ENCODE data around the gene TBATA.

TBATA gene

GRCh38 chr10:70750156-70750703 is 34.9 kb downstream of the TBATA start:
- no peak overlapping the region for H3K27ac ChIP-seq
- TF ChIP-seq ZFX (IDR thresholded peaks at IDR 0.05) (no peak), CTCF (conservative IDR thresholded peaks at IDR 0.05) (no peak)

- H3K27ac ChIP-seq, result no peak overlapping the region
- TF ChIP-seq CTCF (conservative IDR thresholded peaks at IDR 0.05) (no peak), ZFX (IDR thresholded peaks at IDR 0.05) (no peak)
Measured at GRCh38 chr10:70749756-70750155, 35.4 kb downstream of the TBATA start.

GRCh38 chr10:70748801-70749573 is 36.2 kb downstream of the TBATA start:
- H3K27ac ChIP-seq, result no peak overlapping the region
- TF ChIP-seq CTCF (conservative IDR thresholded peaks at IDR 0.05) (no peak), ZFX (IDR thresholded peaks at IDR 0.05) (no peak)

- no peak overlapping the region for H3K27ac ChIP-seq
- no peak for TF ChIP-seq CTCF (conservative IDR thresholded peaks at IDR 0.05)
- TF ChIP-seq ZFX (IDR thresholded peaks at IDR 0.05), result no peak
Measured at GRCh38 chr10:70748305-70748704, 36.9 kb downstream of the TBATA start.

GRCh38 chr10:70747192-70747965 is 37.8 kb downstream of the TBATA start:
- H3K27ac ChIP-seq, result no peak overlapping the region
- TF ChIP-seq ZFX (IDR thresholded peaks at IDR 0.05) (no peak), CTCF (conservative IDR thresholded peaks at IDR 0.05) (no peak)

GRCh38 chr10:70745555-70745954 is 39.6 kb downstream of the TBATA start:
- no peak overlapping the region for H3K27ac ChIP-seq
- TF ChIP-seq CTCF (conservative IDR thresholded peaks at IDR 0.05) (no peak), ZFX (IDR thresholded peaks at IDR 0.05) (no peak)

- no peak overlapping the region for H3K27ac ChIP-seq
- TF ChIP-seq ZFX (IDR thresholded peaks at IDR 0.05) (no peak), CTCF (conservative IDR thresholded peaks at IDR 0.05) (no peak)
Measured at GRCh38 chr10:70744617-70745143, 40.5 kb downstream of the TBATA start.

All from C4-2B (cell line).